H1 (cell line): ENCODE results near the gene GBA2. TPM values are rescaled to one million over a fixed set of nuclear protein-coding genes. Genes with fewer than 3 reads are reported as not detected.

Source experiments
- CTCF ChIA-PET: fragments of 300-600 bp; sonication (Branson Sonifier 250); formaldehyde crosslinking; loops from one replicate; lab custom pipeline; 2021; ENCODE audit not compliant: partially characterized antibody; lab: Charles Lee
- POLR2A ChIA-PET: fragments of 300-600 bp; sonication (Branson Sonifier 250); formaldehyde crosslinking; loops from one replicate; lab custom pipeline; 2021; ENCODE audit warnings: inconsistent platforms; ENCODE audit not compliant: partially characterized antibody; lab: Charles Lee
- DNase-seq, 2 experiments: peaks; one replicate each; pipeline versions ENCODE4 v3.0.0 to v3.0.0-alpha.2; 2010 to 2022; ENCODE audit warnings: low spot score in 2 of 2, low read depth in 1 of 2, mixed read lengths in 1 of 2
- FAIRE-seq: peaks from 2 replicates; lab custom pipeline; 2011; peaks lifted over from hg19 to GRCh38; lab: Jason Lieb, UNC
- H2AFZ ChIP-seq: 2 replicates; pipeline ENCODE4 v1.8.1; 2012; ENCODE audit warnings: low read length, inconsistent platforms
- H2AK5ac ChIP-seq: 2 replicates; pipeline ENCODE4 v1.6.1; 2013; ENCODE audit warnings: low read depth, low read length
- H2BK120ac ChIP-seq: replicated peaks from 2 replicates; pipeline ENCODE3; 2013; ENCODE audit warnings: low read depth, low read length, inconsistent platforms
- H2BK12ac ChIP-seq: 2 replicates; pipeline ENCODE4 v1.6.1; 2013; ENCODE audit warnings: low read depth, low read length
- H2BK15ac ChIP-seq: 2 replicates; pipeline ENCODE4 v1.6.1; 2013; ENCODE audit warnings: low read length
- H2BK20ac ChIP-seq: 2 replicates; pipeline ENCODE4 v1.6.1; 2013; ENCODE audit warnings: low read length
- H2BK5ac ChIP-seq: 2 replicates; pipeline ENCODE4 v1.6.1; 2013; ENCODE audit warnings: low read depth, low read length
- H3K14ac ChIP-seq: 2 replicates; pipeline ENCODE4 v1.6.1; 2013; ENCODE audit warnings: inconsistent platforms; ENCODE audit not compliant: insufficient read length
- H3K18ac ChIP-seq: 2 replicates; pipeline ENCODE4 v1.6.1; 2013; ENCODE audit warnings: low read length; ENCODE audit errors: extremely low read depth
- H3K23ac ChIP-seq: 2 replicates; pipeline ENCODE4 v1.6.1; 2013; ENCODE audit warnings: inconsistent platforms; ENCODE audit not compliant: insufficient read length
- H3K23me2 ChIP-seq: 2 replicates; pipeline ENCODE4 v1.6.1; 2013; ENCODE audit warnings: low read depth, low read length
- H3K27ac ChIP-seq: 2 replicates; pipeline ENCODE4 v1.6.1; 2011; ENCODE audit warnings: low read depth, low read length, inconsistent platforms
- H3K27me3 ChIP-seq, 4 experiments: replicated peaks in 1 of 4; 1 replicate in 1 of 4; 2 replicates in 3 of 4; pipeline versions ENCODE4 v1.6.1 to v1.8.1; 2011 to 2013; ENCODE audit warnings: low read length in 3 of 4, mild to moderate bottlenecking in 3 of 4, inconsistent platforms in 2 of 4, mixed read lengths in 2 of 4, moderate library complexity in 1 of 4; ENCODE audit not compliant: control insufficient read depth in 3 of 4, insufficient read depth in 3 of 4; ENCODE audit errors: extremely low read depth in 1 of 4
- H3K36me3 ChIP-seq, 4 experiments: 2 replicates each; pipeline versions ENCODE4 v1.6.1 to v1.8.1; 2011 to 2013; ENCODE audit warnings: mild to moderate bottlenecking in 4 of 4, low read length in 3 of 4, moderate library complexity in 2 of 4, control low read depth in 1 of 4, inconsistent platforms in 1 of 4; ENCODE audit not compliant: insufficient read depth in 4 of 4, control insufficient read depth in 2 of 4
- H3K4ac ChIP-seq: replicated peaks from 2 replicates; pipeline ENCODE3; 2013; ENCODE audit warnings: low read length, low read depth, mixed read lengths, inconsistent platforms; ENCODE audit not compliant: insufficient read length
- H3K4me1 ChIP-seq, 4 experiments: replicated peaks in 1 of 4; 1 replicate in 1 of 4; 2 replicates in 3 of 4; pipeline versions ENCODE4 v1.6.1 to v1.8.1; 2011 to 2013; ENCODE audit warnings: low read length in 3 of 4, inconsistent platforms in 2 of 4, mixed read lengths in 1 of 4; ENCODE audit not compliant: insufficient read depth in 4 of 4, control insufficient read depth in 3 of 4
- H3K4me2 ChIP-seq, 2 experiments: 2 replicates each; pipeline versions ENCODE4 v1.6.1 to v1.8.1; 2011 to 2013; ENCODE audit warnings: low read depth in 2 of 2, low read length in 2 of 2, control low read depth in 1 of 2, inconsistent platforms in 1 of 2, mild to moderate bottlenecking in 1 of 2; ENCODE audit not compliant: insufficient read depth in 1 of 2
- H3K4me3 ChIP-seq, 4 experiments: fragments of 200-600, 300-600 bp in 1 of 4; sonication (generic), shearing (Covaris generic), sonication (Bioruptor Twin) in 1 of 4; 2 replicates each; pipeline versions ENCODE4 v1.5.1 to v1.8.1; 2011 to 2016; ENCODE audit warnings: low read length in 4 of 4, low read depth in 3 of 4, control low read depth in 2 of 4, inconsistent platforms in 2 of 4, mild to moderate bottlenecking in 2 of 4, mixed read lengths in 1 of 4, moderate library complexity in 1 of 4; ENCODE audit not compliant: insufficient read depth in 2 of 4; ENCODE audit errors: extremely low read depth in 1 of 4
- H3K56ac ChIP-seq: replicated peaks from 2 replicates; pipeline ENCODE3; 2013; ENCODE audit warnings: low read depth, mild to moderate bottlenecking, mixed read lengths, low read length, inconsistent platforms; ENCODE audit not compliant: insufficient read length
- H3K79me1 ChIP-seq: 2 replicates; pipeline ENCODE4 v1.6.1; 2013; ENCODE audit warnings: low read depth, low read length, control low read depth
- H3K79me2 ChIP-seq, 2 experiments: 2 replicates each; pipeline versions ENCODE4 v1.6.1 to v1.8.1; 2012 to 2013; ENCODE audit warnings: low read length in 2 of 2, mild to moderate bottlenecking in 2 of 2, inconsistent platforms in 1 of 2; ENCODE audit not compliant: insufficient read depth in 2 of 2, control insufficient read depth in 1 of 2
- H3K9ac ChIP-seq, 4 experiments: replicated peaks in 1 of 4; 1 replicate in 1 of 4; 2 replicates in 3 of 4; pipeline versions ENCODE4 v1.6.1 to v1.8.1; 2011 to 2013; ENCODE audit warnings: low read depth in 3 of 4, low read length in 3 of 4, control low read depth in 2 of 4, mild to moderate bottlenecking in 2 of 4, moderate library complexity in 2 of 4, inconsistent platforms in 1 of 4; ENCODE audit errors: extremely low read depth in 1 of 4
- H3K9me3 ChIP-seq, 2 experiments: 2 replicates each; pipeline versions ENCODE4 v1.6.1 to v1.8.1; 2012 to 2013; ENCODE audit warnings: mild to moderate bottlenecking in 2 of 2, moderate library complexity in 2 of 2, control low read depth in 1 of 2, inconsistent platforms in 1 of 2, low read depth in 1 of 2, low read length in 1 of 2, mixed read lengths in 1 of 2; ENCODE audit not compliant: insufficient read depth in 2 of 2
- H4K20me1 ChIP-seq, 2 experiments: replicated peaks in 1 of 2; 2 replicates each; pipeline versions ENCODE3 to v1.8.1; 2011 to 2013; ENCODE audit warnings: inconsistent platforms in 2 of 2, low read length in 2 of 2, mild to moderate bottlenecking in 1 of 2; ENCODE audit not compliant: insufficient read depth in 2 of 2, control insufficient read depth in 1 of 2
- H4K5ac ChIP-seq: 2 replicates; pipeline ENCODE4 v1.6.1; 2013; ENCODE audit warnings: low read length, low read depth, mixed read lengths, inconsistent platforms; ENCODE audit not compliant: insufficient read length
- H4K8ac ChIP-seq: 2 replicates; pipeline ENCODE4 v1.8.0; 2013; ENCODE audit warnings: mild to moderate bottlenecking, moderate library complexity, low read length, inconsistent platforms; ENCODE audit not compliant: insufficient read depth; ENCODE audit errors: extremely low read depth
- H4K91ac ChIP-seq: replicated peaks from 2 replicates; pipeline ENCODE3; 2013; ENCODE audit warnings: low read length, mixed read lengths, inconsistent platforms; ENCODE audit not compliant: insufficient read length
- JUND ChIP-seq: IDR thresholded peaks from 2 replicates; pipeline ENCODE4 v1.6.1; 2011; ENCODE audit warnings: mild to moderate bottlenecking, improper control_type of control experiment, low read length
- NANOG ChIP-seq: IDR thresholded peaks from 2 replicates; pipeline ENCODE4 v1.6.1; 2011; ENCODE audit warnings: low read length, low read depth, mild to moderate bottlenecking, inconsistent platforms; ENCODE audit not compliant: insufficient read depth, poor library complexity, severe bottlenecking
- RAD21 ChIP-seq, 2 experiments: IDR thresholded peaks in 1 of 2; conservative IDR thresholded peaks in 1 of 2; 2 replicates each; pipeline ENCODE4 v1.6.1; 2011; ENCODE audit warnings: low read depth in 2 of 2, low read length in 2 of 2, improper control_type of control experiment in 1 of 2, inconsistent platforms in 1 of 2, mild to moderate bottlenecking in 1 of 2, moderate library complexity in 1 of 2
- SIRT6 ChIP-seq: IDR thresholded peaks from one replicate; pipeline ENCODE4 v1.7.1; 2012; ENCODE audit warnings: low read length, inconsistent platforms
- SRF ChIP-seq: IDR thresholded peaks from 2 replicates; pipeline ENCODE4 v1.6.1; 2011; ENCODE audit warnings: mild to moderate bottlenecking, low read depth, low read length, moderate library complexity
- WGBS, 2 experiments: shearing (Covaris generic) in 1 of 2; methylation state at CpG; one replicate each; pipeline versions ENCODE4 v1.1.6 to v1.1.7; 2013 to 2015; ENCODE audit warnings: low lambda C conversion rate in 2 of 2, mixed read lengths in 2 of 2, inconsistent platforms in 1 of 2, low coverage in 1 of 2, missing lambda C conversion rate in 1 of 2; ENCODE audit not compliant: insufficient replicate concordance in 2 of 2, insufficient coverage in 1 of 2, insufficient read length in 1 of 2; ENCODE audit errors: extremely low coverage in 1 of 2, missing lambda C conversion rate in 1 of 2; 5-methylcytosine and 5-hydroxymethylcytosine counted together
- polyA plus RNA-seq, 7 experiments: library from polyadenylated mRNA; depleted of rRNA in 3 of 7; stranded (reverse) in 5 of 7; unstranded in 2 of 7; fragments of >200 nt in 5 of 7; fragments of 200-250 nt in 2 of 7; gene quantifications; 1 replicate in 5 of 7; 2 replicates in 1 of 7; 4 replicates in 1 of 7; pipeline versions ENCODE4 v1.2.1 to v1.2.3, GENCODE V29; 2011 to 2013; ENCODE audit warnings: missing spikeins in 2 of 7, mixed read lengths in 2 of 7
- total RNA-seq: library from RNA; stranded (reverse); fragmentation: NEBNext Ultra II Directional; extraction: Animal tissue kit (Norgen Biotek cat#: 25700); gene quantifications from 2 replicates; pipeline ENCODE4 v1.2.1, GENCODE V29; 2021

GBA2 gene
- total and polyA plus RNA-seq, 2 of the 8 experiments (the other 6 are each of a cell fraction or from before 2014, with no cell fraction given), result 64.2 to 71.9 TPM

DNA sequence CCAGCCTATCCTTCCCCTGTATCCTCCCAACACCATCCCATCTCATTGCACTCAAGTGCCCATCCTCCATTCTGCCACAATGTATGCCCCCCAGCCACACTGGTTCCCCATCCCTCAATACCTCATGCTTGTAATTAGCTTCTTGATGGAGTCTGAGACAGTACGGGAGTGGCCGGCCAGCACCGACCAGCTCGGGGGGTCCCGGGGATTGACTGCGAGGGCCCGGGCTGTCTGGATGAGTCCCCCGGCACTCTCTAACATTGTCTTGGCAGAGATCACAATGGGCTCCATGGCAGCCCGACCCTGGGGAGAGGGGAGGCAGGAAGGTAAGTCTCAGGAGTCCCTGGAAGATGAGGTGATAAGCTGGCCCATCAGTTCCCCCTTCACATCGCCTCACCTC, 42.1 kb downstream of the GBA2 start:
- H4K8ac ChIP-seq, result no peak overlapping the region; the same call in 1 of the 2 replicates
- CTCF ChIA-PET, result interaction anchor here (1.0 to 13.1 kb wide), 9 partner anchors 13 to 129 kb away, joined by 3 to 199 read pairs (median 4); partner anchors contain the start of genes ARHGEF39 and TPM2
- H4K20me1 ChIP-seq, result peaks cover 0 to 8% of the 10 kb centered on the region in 2 experiments
- no peaks in the 10 kb centered on the region for H3K79me1 ChIP-seq
- no peaks in the 10 kb centered on the region for H3K79me2 ChIP-seq
- H2BK20ac ChIP-seq, result no peak overlapping the region
- H3K4me2 ChIP-seq, result no peak overlapping the region
- no peak overlapping the region for H2BK12ac ChIP-seq
- no peaks in the 10 kb centered on the region for H3K4me1 ChIP-seq
- H2AFZ ChIP-seq, result no peak overlapping the region
- no peak overlapping the region for H4K5ac ChIP-seq
- DNase-seq, result no peak
- no peak overlapping the region for H3K4me3 ChIP-seq
- TF ChIP-seq JUND (no peak), NANOG (no peak), RAD21 (IDR thresholded peaks at IDR 0.05 in 1 of 2, conservative IDR thresholded peaks at IDR 0.05 in 1 of 2; ENCODE audit: low read depth in 2 of 2, low read length in 2 of 2) (no peak), SRF (no peak), SIRT6 (no peak)
- TF ChIP-seq, all 59 proteins: peak for 0
- Histone ChIP-seq H3K36me3 (peaks cover 35 to 87% (median 74%) of the 10 kb centered on the region in 4 experiments), H3K14ac (no peak overlapping the region), H3K23ac (no peak overlapping the region), H2AK5ac (no peak overlapping the region), H3K27ac (no peak overlapping the region), H3K56ac (no peak overlapping the region), H2BK120ac (no peak overlapping the region), H3K9me3 (no peaks in the 10 kb centered on the region), H3K4ac (no peak overlapping the region), H4K91ac (no peak overlapping the region), H2BK15ac (no peak overlapping the region), H3K9ac (no peak overlapping the region), H3K23me2 (no peaks in the 10 kb centered on the region), H3K27me3 (no peaks in the 10 kb centered on the region), H2BK5ac (no peak overlapping the region), H3K18ac (no peak overlapping the region)
- FAIRE-seq, result no peak
- POLR2A ChIA-PET, result interaction anchor here (0.7 to 4.1 kb wide), 4 partner anchors 8 to 20 kb away, joined by 3 to 19 read pairs (median 3); no protein-coding TSS in a partner anchor
- WGBS, 2 experiments, result 94% methylated on average over 10 of the region's 10 CpGs; no CpG with 5 or more reads in 1 of the 2 experiments
